Activated CD8-positive, alpha-beta memory T cell treated with anti-CD3 and anti-CD28 coated beads, Interleukin-2, amount 10 ng/mL, durations not matched to agents 7 days and 5 days (primary cell): Measurements from ENCODE around the gene TMEM106B. TPM values are rescaled to one million over a fixed set of nuclear protein-coding genes. Genes with fewer than 3 reads are reported as not detected.
"Not testable (repeated sequence)": the region's sequence is repeated elsewhere in the genome, so short reads cannot be mapped to it uniquely, and the experiment has no call there.

Source experiments
- ATAC-seq: fragments of 150-1000 bp; cut with Tn5 transposase; one replicate; pipeline ENCODE4 v1.10.0; 2021; ENCODE audit warnings: moderate library complexity
- CTCF ChIA-PET: fragments of 350-600 bp; sonication (Branson Sonifier 250); formaldehyde crosslinking; loops from one replicate; lab custom pipeline; 2021; ENCODE audit warnings: antibody characterized with exemption; lab: Charles Lee
- DNase-seq: peaks from one replicate; pipeline ENCODE4 v3.0.0-alpha.2; 2020
- H3K27ac Mint-ChIP-seq: one replicate; pipeline ENCODE4 v1.8.0; 2021; ENCODE audit warnings: mild to moderate bottlenecking, mixed read lengths
- H3K27me3 Mint-ChIP-seq: one replicate; pipeline ENCODE4 v1.8.0; 2021; ENCODE audit warnings: mixed read lengths
- H3K36me3 Mint-ChIP-seq: one replicate; pipeline ENCODE4 v1.8.0; 2021; ENCODE audit warnings: mild to moderate bottlenecking, mixed read lengths
- H3K4me1 Mint-ChIP-seq: one replicate; pipeline ENCODE4 v1.8.0; 2021; ENCODE audit warnings: mixed read lengths
- H3K4me3 Mint-ChIP-seq: one replicate; pipeline ENCODE4 v1.8.0; 2021; ENCODE audit warnings: mild to moderate bottlenecking, moderate library complexity, mixed read lengths
- H3K9me3 Mint-ChIP-seq: one replicate; pipeline ENCODE4 v1.8.0; 2022; ENCODE audit warnings: low read depth, mixed read lengths
- total RNA-seq, 2 experiments: library from RNA; stranded (reverse); gene quantifications; one replicate each; pipeline ENCODE4 v1.2.3, GENCODE V29; 2021

TMEM106B gene
- total RNA-seq, 2 experiments from 2014 or later: 23.0 to 23.2 TPM

GRCh38 chr7:12210179-12211053, 678 bp upstream of the TMEM106B start:
- peak overlapping the region; percentile 93 for H3K4me3 Mint-ChIP-seq
- ATAC-seq (peak; percentile 37), DNase-seq (peak; percentile 62)
- no peaks in the 10 kb centered on the region for H3K9me3 Mint-ChIP-seq
- H3K4me1 Mint-ChIP-seq: peaks cover 32% of the 10 kb centered on the region
- H3K27me3 Mint-ChIP-seq: peaks cover 13% of the 10 kb centered on the region
- CTCF ChIA-PET: interaction anchor here (0.5 to 2.3 kb wide), 5 partner anchors 9 to 181 kb away, joined by 3 to 7 read pairs (median 3); no protein-coding TSS in a partner anchor
- peaks cover 8% of the 10 kb centered on the region for H3K36me3 Mint-ChIP-seq
- H3K27ac Mint-ChIP-seq: peak overlapping the region; percentile 98

GRCh38 chr7:12211711-12212485, 804 bp downstream of the TMEM106B start:
- Mint-ChIP-seq H3K27ac (peak overlapping the region; percentile 98), H3K27me3 (peaks cover 11% of the 10 kb centered on the region), H3K4me3 (peak overlapping the region; percentile 93), H3K4me1 (peaks cover 38% of the 10 kb centered on the region), H3K36me3 (peaks cover 22% of the 10 kb centered on the region), H3K9me3 (no peaks in the 10 kb centered on the region)
- no peak for ATAC-seq
- no peak for DNase-seq
- CTCF ChIA-PET: interaction anchor here (0.6 to 2.3 kb wide), 5 partner anchors 12 to 180 kb away, joined by 3 to 7 read pairs (median 3); no protein-coding TSS in a partner anchor

GRCh38 chr7:12217311-12217710, 6.2 kb downstream of the TMEM106B start:
- ATAC-seq (no peak), DNase-seq (no peak)
- CTCF ChIA-PET: no interaction called here
- Mint-ChIP-seq H3K9me3 (no peaks in the 10 kb centered on the region), H3K4me3 (no peak overlapping the region), H3K27ac (no peak overlapping the region), H3K27me3 (no peaks in the 10 kb centered on the region), H3K36me3 (peaks cover 57% of the 10 kb centered on the region), H3K4me1 (peaks cover 37% of the 10 kb centered on the region)

GRCh38 chr7:12220389-12221046, 9.4 kb downstream of the TMEM106B start:
- H3K9me3 Mint-ChIP-seq: peaks cover 6% of the 10 kb centered on the region
- ATAC-seq (no peak), DNase-seq (no peak)
- no peaks in the 10 kb centered on the region for H3K27me3 Mint-ChIP-seq
- no peak overlapping the region for H3K4me3 Mint-ChIP-seq
- H3K4me1 Mint-ChIP-seq: peaks cover 39% of the 10 kb centered on the region
- CTCF ChIA-PET: no interaction called here
- peaks cover 74% of the 10 kb centered on the region for H3K36me3 Mint-ChIP-seq
- no peak overlapping the region for H3K27ac Mint-ChIP-seq

GRCh38 chr7:12221414-12221813, 10.3 kb downstream of the TMEM106B start:
- H3K27me3 Mint-ChIP-seq: no peaks in the 10 kb centered on the region
- no peak for ATAC-seq
- H3K36me3 Mint-ChIP-seq: peaks cover 73% of the 10 kb centered on the region
- H3K4me3 Mint-ChIP-seq: no peak overlapping the region
- no peak overlapping the region for H3K27ac Mint-ChIP-seq
- DNase-seq: no peak
- H3K4me1 Mint-ChIP-seq: peaks cover 45% of the 10 kb centered on the region
- CTCF ChIA-PET: no interaction called here
- H3K9me3 Mint-ChIP-seq: peaks cover 8% of the 10 kb centered on the region

GRCh38 chr7:12222889-12223579, 11.9 kb downstream of the TMEM106B start:
- DNase-seq (no peak), ATAC-seq (peak; percentile 76)
- H3K36me3 Mint-ChIP-seq: peaks cover 68% of the 10 kb centered on the region
- peaks cover 9% of the 10 kb centered on the region for H3K9me3 Mint-ChIP-seq
- H3K4me3 Mint-ChIP-seq: peak overlapping the region; percentile 11
- H3K4me1 Mint-ChIP-seq: peaks cover 37% of the 10 kb centered on the region
- no peaks in the 10 kb centered on the region for H3K27me3 Mint-ChIP-seq
- CTCF ChIA-PET: interaction anchor here (1.0 kb wide), 1 partner anchor 11 kb away, joined by 3 read pairs; no protein-coding TSS in a partner anchor
- H3K27ac Mint-ChIP-seq: peak overlapping the region; percentile 79

GRCh38 chr7:12225017-12225416, 13.9 kb downstream of the TMEM106B start:
- CTCF ChIA-PET, H3K27ac Mint-ChIP-seq, H3K4me3 Mint-ChIP-seq, DNase-seq, ATAC-seq, H3K27me3 Mint-ChIP-seq, H3K9me3 Mint-ChIP-seq: not testable (repeated sequence)
- H3K4me1 Mint-ChIP-seq: peaks cover 37% of the 10 kb centered on the region
- peaks cover 63% of the 10 kb centered on the region for H3K36me3 Mint-ChIP-seq

GRCh38 chr7:12226756-12227155, 15.7 kb downstream of the TMEM106B start:
- no peak for ATAC-seq
- H3K4me3 Mint-ChIP-seq: no peak overlapping the region
- no peak for DNase-seq
- peaks cover 9% of the 10 kb centered on the region for H3K9me3 Mint-ChIP-seq
- H3K27me3 Mint-ChIP-seq: no peaks in the 10 kb centered on the region
- CTCF ChIA-PET: no interaction called here
- peaks cover 54% of the 10 kb centered on the region for H3K36me3 Mint-ChIP-seq
- H3K4me1 Mint-ChIP-seq: peaks cover 30% of the 10 kb centered on the region
- H3K27ac Mint-ChIP-seq: no peak overlapping the region

- Mint-ChIP-seq H3K36me3 (peaks cover 46% of the 10 kb centered on the region), H3K27me3 (no peaks in the 10 kb centered on the region), H3K4me1 (peaks cover 18% of the 10 kb centered on the region), H3K4me3 (no peak overlapping the region), H3K9me3 (peaks cover 9% of the 10 kb centered on the region), H3K27ac (no peak overlapping the region)
- DNase-seq (no peak), ATAC-seq (no peak)
- CTCF ChIA-PET: no interaction called here
These were observed 16.9 kb downstream of the TMEM106B start for GRCh38 chr7:12228024-12228423.

- peaks cover 13% of the 10 kb centered on the region for H3K4me1 Mint-ChIP-seq
- CTCF ChIA-PET: no interaction called here
- H3K4me3 Mint-ChIP-seq: no peak overlapping the region
- no peak for DNase-seq
- H3K27ac Mint-ChIP-seq: no peak overlapping the region
- peaks cover 45% of the 10 kb centered on the region for H3K36me3 Mint-ChIP-seq
- peaks cover 6% of the 10 kb centered on the region for H3K9me3 Mint-ChIP-seq
- no peaks in the 10 kb centered on the region for H3K27me3 Mint-ChIP-seq
- no peak for ATAC-seq
These were observed 18.0 kb downstream of the TMEM106B start for GRCh38 chr7:12229046-12229445.

- H3K36me3 Mint-ChIP-seq: peaks cover 32% of the 10 kb centered on the region
- DNase-seq (no peak), ATAC-seq (no peak)
- no peaks in the 10 kb centered on the region for H3K27me3 Mint-ChIP-seq
- H3K27ac Mint-ChIP-seq: no peak overlapping the region
- CTCF ChIA-PET: no interaction called here
- peaks cover 3% of the 10 kb centered on the region for H3K9me3 Mint-ChIP-seq
- no peak overlapping the region for H3K4me3 Mint-ChIP-seq
- peaks cover 7% of the 10 kb centered on the region for H3K4me1 Mint-ChIP-seq
These were observed 20.0 kb downstream of the TMEM106B start for GRCh38 chr7:12231097-12231496.

GRCh38 chr7:12233175-12233574, 22.1 kb downstream of the TMEM106B start:
- Mint-ChIP-seq H3K9me3 (no peaks in the 10 kb centered on the region), H3K27ac (no peak overlapping the region), H3K36me3 (peaks cover 31% of the 10 kb centered on the region), H3K4me3 (no peak overlapping the region), H3K4me1 (peaks cover 3% of the 10 kb centered on the region), H3K27me3 (no peaks in the 10 kb centered on the region)
- CTCF ChIA-PET: no interaction called here
- no peak for ATAC-seq
- DNase-seq: no peak
